GM12878 (cell line): Measurements from ENCODE around the gene DGKQ.

Experiments
- BCL11A ChIP-seq: IDR thresholded peaks from 2 replicates; pipeline ENCODE4 v1.6.1; 2011; ENCODE audit warnings: low read depth, low read length
- CHD2 ChIP-seq: IDR thresholded peaks from 2 replicates; pipeline ENCODE4 v1.6.1; 2011; ENCODE audit warnings: low read depth, low read length, improper control_type of control experiment, borderline replicate concordance
- CTCF ChIP-seq, 3 experiments: IDR thresholded peaks in 2 of 3; conservative IDR thresholded peaks in 1 of 3; 2 replicates each; pipeline ENCODE4 v1.5.1; 2011; ENCODE audit warnings: low read depth in 3 of 3, low read length in 3 of 3, mild to moderate bottlenecking in 3 of 3, control low read depth in 2 of 3, moderate library complexity in 2 of 3, inconsistent platforms in 1 of 3, mixed read lengths in 1 of 3; ENCODE audit not compliant: control insufficient read depth in 2 of 3, insufficient read depth in 1 of 3; ENCODE audit errors: extremely low read depth in 1 of 3
- EED ChIP-seq: sonication (generic); IDR thresholded peaks from 2 replicates; pipeline ENCODE4 v1.6.1; 2016; ENCODE audit warnings: antibody characterized with exemption, low read depth
- EP300 ChIP-seq, 2 experiments: fragments of 150-350 bp in 1 of 2; IDR thresholded peaks; 2 replicates each; pipeline ENCODE4 v1.6.1; 2011 to 2012; ENCODE audit warnings: low read depth in 2 of 2, low read length in 2 of 2, borderline replicate concordance in 1 of 2, improper control_type of control experiment in 1 of 2, inconsistent platforms in 1 of 2; ENCODE audit not compliant: control insufficient read depth in 1 of 2
- GABPA ChIP-seq: IDR thresholded peaks from 2 replicates; pipeline ENCODE4 v1.6.1; 2014; ENCODE audit warnings: antibody characterized with exemption, low read depth, mild to moderate bottlenecking, inconsistent platforms
- NFIC ChIP-seq: IDR thresholded peaks from 2 replicates; pipeline ENCODE4 v1.6.1; 2012; ENCODE audit warnings: low read depth, mild to moderate bottlenecking, inconsistent platforms, low read length, moderate library complexity
- RFX5 ChIP-seq: IDR thresholded peaks from 2 replicates; pipeline ENCODE4 v1.6.1; 2011; ENCODE audit warnings: low read depth, low read length, improper control_type of control experiment
- SRF ChIP-seq, 2 experiments: IDR thresholded peaks; 2 replicates each; pipeline ENCODE4 v1.6.1; 2011; ENCODE audit warnings: low read depth in 2 of 2, low read length in 2 of 2, mild to moderate bottlenecking in 1 of 2, moderate library complexity in 1 of 2
- YY1 ChIP-seq: IDR thresholded peaks from 2 replicates; pipeline ENCODE4 v1.6.1; 2011; ENCODE audit warnings: low read depth, mild to moderate bottlenecking, low read length
- TF ChIP-seq, protein P1 (sequence below): IDR thresholded peaks from 2 replicates; pipeline ENCODE4 v1.6.1; 2012; ENCODE audit warnings: low read depth, low read length, improper control_type of control experiment

DNA sequence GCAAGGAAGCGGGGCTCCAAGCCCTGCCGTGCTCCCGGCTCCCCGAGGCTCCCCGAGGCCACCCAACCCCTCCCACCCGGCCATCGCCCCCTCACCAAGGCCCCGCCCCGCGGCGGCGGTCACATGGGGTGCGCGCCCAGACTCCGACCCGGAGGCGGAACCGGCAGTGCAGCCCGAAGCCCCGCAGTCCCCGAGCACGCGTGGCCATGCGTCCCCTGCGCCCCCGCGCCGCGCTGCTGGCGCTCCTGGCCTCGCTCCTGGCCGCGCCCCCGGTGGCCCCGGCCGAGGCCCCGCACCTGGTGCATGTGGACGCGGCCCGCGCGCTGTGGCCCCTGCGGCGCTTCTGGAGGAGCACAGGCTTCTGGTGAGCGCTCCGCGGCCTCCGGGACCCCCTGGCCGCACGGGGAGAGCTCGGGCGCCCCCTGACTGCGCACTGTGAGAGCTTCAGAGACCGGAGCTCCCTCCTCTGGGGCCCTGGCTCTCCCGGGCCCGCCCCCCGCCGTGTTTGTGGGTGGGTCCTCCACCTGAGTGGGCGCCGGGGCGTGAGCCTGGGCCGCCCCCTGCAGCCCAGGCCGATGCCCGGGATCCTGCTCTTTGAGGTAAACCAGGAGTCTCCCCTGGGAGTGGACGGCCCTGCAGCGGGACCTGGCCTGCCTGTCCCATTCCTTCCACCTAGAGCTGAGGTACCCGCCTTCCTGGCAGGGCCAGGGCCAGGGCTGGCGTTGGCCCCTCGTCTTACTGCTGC lies 13.7 kb upstream of the DGKQ start, which contains the start of gene IDUA:
- TF ChIP-seq CTCF (IDR thresholded peaks at IDR 0.05 in 2 of 3, conservative IDR thresholded peaks at IDR 0.05 in 1 of 3; ENCODE audit: control insufficient read depth in 2 of 3, extremely low read depth in 1 of 3, insufficient read depth in 1 of 3, low read depth in 3 of 3, low read length in 3 of 3) (peak; percentile 58 to 79 (median 69)), SRF (IDR thresholded peaks at IDR 0.05; ENCODE audit: low read depth in 2 of 2, low read length in 2 of 2) (no peak), CHD2 (no peak), EP300 (IDR thresholded peaks at IDR 0.05; ENCODE audit: borderline replicate concordance in 1 of 2, control insufficient read depth in 1 of 2, low read depth in 2 of 2, low read length in 2 of 2) (0 out of 4 replicates have a peak, but pooled peaks of 1 of the 2 experiments have one; percentile 7), NFIC (no peak), RFX5 (no peak), YY1 (peak; percentile 43; the same call in 1 of the 2 replicates), GABPA (no peak), EED (no peak), BCL11A (no peak)
- TF ChIP-seq, protein P1, sequence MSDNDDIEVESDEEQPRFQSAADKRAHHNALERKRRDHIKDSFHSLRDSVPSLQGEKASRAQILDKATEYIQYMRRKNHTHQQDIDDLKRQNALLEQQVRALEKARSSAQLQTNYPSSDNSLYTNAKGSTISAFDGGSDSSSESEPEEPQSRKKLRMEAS = peak; percentile 75
